Vagina (tissue), 2 donors: Measurements from ENCODE around the gene PRKCB.

Experiments
- POLR2A ChIP-seq, 2 donors: fragments of 450-650 bp; IDR thresholded peaks; one replicate each; pipeline ENCODE4 v1.6.1; 2017; ENCODE audit warnings: antibody characterized with exemption in 2 of 2, mild to moderate bottlenecking in 2 of 2, moderate library complexity in 2 of 2
- TF ChIP-seq, protein P1 (sequence below), 3 experiments: fragments of 450-650 bp in 2 of 3; fragments of 200-600 bp in 1 of 3; sonication (generic) in 1 of 3; IDR thresholded peaks; one replicate each; pipeline ENCODE4 v1.5.1; 2017 to 2019; ENCODE audit warnings: antibody characterized with exemption in 3 of 3, mild to moderate bottlenecking in 2 of 3, moderate library complexity in 2 of 3

DNA sequence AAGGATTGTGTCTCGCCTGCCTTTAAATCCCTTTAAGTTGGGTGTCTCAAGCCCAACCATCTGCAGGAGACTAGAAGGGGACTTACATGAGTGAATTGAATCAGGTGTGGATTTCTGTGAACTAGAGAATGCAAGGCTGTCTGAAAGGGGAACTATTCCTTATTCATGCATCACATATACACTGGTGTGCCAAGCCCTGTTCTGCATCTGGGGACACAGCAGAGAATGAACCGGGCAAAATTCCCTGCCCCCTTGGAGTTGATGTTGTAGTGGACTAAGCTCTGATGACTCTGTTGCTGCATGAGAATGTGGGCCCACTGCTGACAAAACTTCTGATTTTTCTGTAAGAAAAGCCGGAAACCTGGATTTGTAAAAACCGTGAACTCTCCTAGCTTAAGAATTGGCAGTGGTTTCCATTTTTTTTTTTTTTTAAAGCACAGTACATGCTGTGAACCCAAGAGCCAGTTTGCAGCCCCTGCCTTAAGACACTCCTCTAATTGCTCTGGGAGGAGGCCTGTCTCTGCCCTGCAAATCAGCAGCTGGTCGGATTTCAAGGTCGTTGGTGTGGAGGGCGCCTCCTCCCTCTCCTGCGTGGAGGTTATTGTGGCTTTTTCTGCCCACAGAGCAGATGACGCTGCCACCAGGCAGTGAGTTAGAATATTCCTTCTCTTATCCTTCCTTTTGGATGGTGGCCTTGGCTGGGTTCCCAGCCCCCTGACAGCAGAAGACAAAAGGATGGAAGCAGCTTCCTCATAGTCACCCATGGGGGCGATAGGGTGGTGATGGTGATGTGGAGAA is 131.0 kb downstream of the PRKCB start:
- TF ChIP-seq, protein P1, sequence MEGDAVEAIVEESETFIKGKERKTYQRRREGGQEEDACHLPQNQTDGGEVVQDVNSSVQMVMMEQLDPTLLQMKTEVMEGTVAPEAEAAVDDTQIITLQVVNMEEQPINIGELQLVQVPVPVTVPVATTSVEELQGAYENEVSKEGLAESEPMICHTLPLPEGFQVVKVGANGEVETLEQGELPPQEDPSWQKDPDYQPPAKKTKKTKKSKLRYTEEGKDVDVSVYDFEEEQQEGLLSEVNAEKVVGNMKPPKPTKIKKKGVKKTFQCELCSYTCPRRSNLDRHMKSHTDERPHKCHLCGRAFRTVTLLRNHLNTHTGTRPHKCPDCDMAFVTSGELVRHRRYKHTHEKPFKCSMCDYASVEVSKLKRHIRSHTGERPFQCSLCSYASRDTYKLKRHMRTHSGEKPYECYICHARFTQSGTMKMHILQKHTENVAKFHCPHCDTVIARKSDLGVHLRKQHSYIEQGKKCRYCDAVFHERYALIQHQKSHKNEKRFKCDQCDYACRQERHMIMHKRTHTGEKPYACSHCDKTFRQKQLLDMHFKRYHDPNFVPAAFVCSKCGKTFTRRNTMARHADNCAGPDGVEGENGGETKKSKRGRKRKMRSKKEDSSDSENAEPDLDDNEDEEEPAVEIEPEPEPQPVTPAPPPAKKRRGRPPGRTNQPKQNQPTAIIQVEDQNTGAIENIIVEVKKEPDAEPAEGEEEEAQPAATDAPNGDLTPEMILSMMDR (IDR thresholded peaks at IDR 0.05), result no peak
- no peak for TF ChIP-seq POLR2A (IDR thresholded peaks at IDR 0.05)
